ENCODE results near the gene MRM2. TPM values are rescaled to one million over a fixed set of nuclear protein-coding genes. Genes with fewer than 3 reads are reported as not detected.

MRM2 gene
- total and polyA plus RNA-seq, 2 donors (not counting 1 experiment from before 2014, with no cell fraction given) = 14.9 to 19.3 TPM

GRCh38 chr7:2254429-2255144 is 12.6 kb upstream of the MRM2 start:
- Histone ChIP-seq H3K4me2 (ENCODE audit: extremely low read depth, insufficient read depth, low read length) (no peak overlapping the region), H3K27ac (ENCODE audit: insufficient read depth, low read length) (no peak overlapping the region), H3K4me3 (replicated peaks in 1 of 4; ENCODE audit: control extremely low read depth in 1 of 4, insufficient read depth in 1 of 4, low read depth in 3 of 4, low read length in 4 of 4) (no peak overlapping the region), H2AFZ (ENCODE audit: low read length) (no peak overlapping the region), H3K9ac (ENCODE audit: insufficient read depth, low read length) (no peak overlapping the region), H3K27me3 (ENCODE audit: control insufficient read depth, insufficient read depth, low read length) (no peaks in the 10 kb centered on the region), H3K79me2 (ENCODE audit: control insufficient read depth, insufficient read depth, low read length) (no peaks in the 10 kb centered on the region), H3K4me1 (ENCODE audit: control insufficient read depth, extremely low read depth, insufficient read depth, low read length) (peaks cover 4% of the 10 kb centered on the region), H3K36me3 (ENCODE audit: control insufficient read depth, insufficient read depth, low read length) (peaks cover 10% of the 10 kb centered on the region), H3K9me3 (ENCODE audit: control insufficient read depth, insufficient read depth, low read depth, low read length) (no peaks in the 10 kb centered on the region), H4K20me1 (ENCODE audit: control insufficient read depth, extremely low read depth, insufficient read depth, low read length) (no peaks in the 10 kb centered on the region)
- DNase-seq (ENCODE audit: low read depth in 2 of 2) = no peak
- no peak for TF ChIP-seq EZH2 (IDR thresholded peaks at IDR 0.05; ENCODE audit: low read length, missing control alignments)
- no peak for TF ChIP-seq CTCF (conservative IDR thresholded peaks at IDR 0.05 in 1 of 2, IDR thresholded peaks at IDR 0.05 in 1 of 2; ENCODE audit: low read depth in 1 of 2, low read length in 2 of 2)

GRCh38 chr7:2253525-2254244 is 11.7 kb upstream of the MRM2 start:
- Histone ChIP-seq H3K4me3 (replicated peaks in 1 of 4; ENCODE audit: control extremely low read depth in 1 of 4, insufficient read depth in 1 of 4, low read depth in 3 of 4, low read length in 4 of 4) (no peak overlapping the region), H3K36me3 (ENCODE audit: control insufficient read depth, insufficient read depth, low read length) (peaks cover 10% of the 10 kb centered on the region), H2AFZ (ENCODE audit: low read length) (no peak overlapping the region), H3K4me1 (ENCODE audit: control insufficient read depth, extremely low read depth, insufficient read depth, low read length) (peaks cover 9% of the 10 kb centered on the region), H3K4me2 (ENCODE audit: extremely low read depth, insufficient read depth, low read length) (no peak overlapping the region), H3K27me3 (ENCODE audit: control insufficient read depth, insufficient read depth, low read length) (no peaks in the 10 kb centered on the region), H3K27ac (ENCODE audit: insufficient read depth, low read length) (no peak overlapping the region), H3K9ac (ENCODE audit: insufficient read depth, low read length) (no peak overlapping the region), H3K9me3 (ENCODE audit: control insufficient read depth, insufficient read depth, low read depth, low read length) (no peaks in the 10 kb centered on the region), H3K79me2 (ENCODE audit: control insufficient read depth, insufficient read depth, low read length) (no peaks in the 10 kb centered on the region), H4K20me1 (ENCODE audit: control insufficient read depth, extremely low read depth, insufficient read depth, low read length) (no peaks in the 10 kb centered on the region)
- TF ChIP-seq CTCF (conservative IDR thresholded peaks at IDR 0.05 in 1 of 2, IDR thresholded peaks at IDR 0.05 in 1 of 2; ENCODE audit: low read depth in 1 of 2, low read length in 2 of 2) (no peak), EZH2 (IDR thresholded peaks at IDR 0.05; ENCODE audit: low read length, missing control alignments) (no peak)
- no peak for DNase-seq (ENCODE audit: low read depth in 2 of 2)

- Histone ChIP-seq H3K79me2 (ENCODE audit: control insufficient read depth, insufficient read depth, low read length) (no peaks in the 10 kb centered on the region), H3K4me2 (ENCODE audit: extremely low read depth, insufficient read depth, low read length) (no peak overlapping the region), H2AFZ (ENCODE audit: low read length) (no peak overlapping the region), H3K27me3 (ENCODE audit: control insufficient read depth, insufficient read depth, low read length) (no peaks in the 10 kb centered on the region), H3K36me3 (ENCODE audit: control insufficient read depth, insufficient read depth, low read length) (peaks cover 10% of the 10 kb centered on the region), H4K20me1 (ENCODE audit: control insufficient read depth, extremely low read depth, insufficient read depth, low read length) (no peaks in the 10 kb centered on the region), H3K27ac (ENCODE audit: insufficient read depth, low read length) (no peak overlapping the region), H3K4me3 (replicated peaks in 1 of 4; ENCODE audit: control extremely low read depth in 1 of 4, insufficient read depth in 1 of 4, low read depth in 3 of 4, low read length in 4 of 4) (no peak overlapping the region), H3K9me3 (ENCODE audit: control insufficient read depth, insufficient read depth, low read depth, low read length) (no peaks in the 10 kb centered on the region), H3K9ac (ENCODE audit: insufficient read depth, low read length) (no peak overlapping the region), H3K4me1 (ENCODE audit: control insufficient read depth, extremely low read depth, insufficient read depth, low read length) (peaks cover 10% of the 10 kb centered on the region)
- DNase-seq (ENCODE audit: low read depth in 2 of 2) = no peak
- TF ChIP-seq CTCF (conservative IDR thresholded peaks at IDR 0.05 in 1 of 2, IDR thresholded peaks at IDR 0.05 in 1 of 2; ENCODE audit: low read depth in 1 of 2, low read length in 2 of 2) = no peak
- TF ChIP-seq EZH2 (IDR thresholded peaks at IDR 0.05; ENCODE audit: low read length, missing control alignments) = no peak
Observed at GRCh38 chr7:2253021-2253420, 11.0 kb upstream of the MRM2 start.
